ENCODE data around the gene UGT2A1. TPM values are rescaled to one million over a fixed set of nuclear protein-coding genes. Genes with fewer than 3 reads are reported as not detected.

The UGT2A1 gene
- total RNA-seq (2016; rRNA removed; fragmentation: Illumina TruSeq; extraction: Trizol) = not detected in 2 replicates
- total RNA-seq (2016; cell fraction: cytosol; rRNA removed; fragmentation: Illumina TruSeq; extraction: Trizol; ENCODE audit: low read depth) = not detected in 2 replicates
- total RNA-seq (2016; cell fraction: insoluble cytoplasmic fraction; rRNA removed; fragmentation: Illumina TruSeq; extraction: Trizol) = not detected in 2 replicates
- not detected in 2 replicates for total RNA-seq (2016; cell fraction: membrane; rRNA removed; fragmentation: Illumina TruSeq; extraction: Trizol)
- total RNA-seq (2016; cell fraction: nucleus; rRNA removed; fragmentation: Illumina TruSeq; extraction: Trizol) = not detected in 2 replicates
- not detected in 2 replicates for polyA plus RNA-seq (2011; rRNA removed)
- 0.10 TPM in 1 of 2 replicates, not detected in the other for polyA plus RNA-seq (2011; cell fraction: cytosol; rRNA removed)
- polyA plus RNA-seq (2011; cell fraction: nucleus; rRNA removed) = not detected in 2 replicates
- polyA plus RNA-seq (2012) = not detected in 2 replicates
- not detected in 2 replicates for polyA plus RNA-seq (2016; cell fraction: cytosol; fragmentation: Illumina TruSeq; extraction: Trizol; ENCODE audit: low read depth)
- polyA plus RNA-seq (2016; cell fraction: insoluble cytoplasmic fraction; fragmentation: Illumina TruSeq; extraction: Trizol; ENCODE audit: low read depth) = not detected in 2 replicates
- not detected in 2 replicates for polyA plus RNA-seq (2016; cell fraction: membrane; fragmentation: Illumina TruSeq; extraction: Trizol; ENCODE audit: low read depth)
- polyA plus RNA-seq (2016; cell fraction: nucleus; fragmentation: Illumina TruSeq; extraction: Trizol; ENCODE audit: insufficient read depth, low read depth) = not detected in 2 replicates
- not detected in 2 replicates for polyA minus RNA-seq (2011; rRNA and poly(A)+ RNA removed; ENCODE audit: low replicate concordance)
- polyA minus RNA-seq (2011; cell fraction: cytosol; rRNA and poly(A)+ RNA removed) = not detected in 2 replicates
- not detected in 2 replicates for polyA minus RNA-seq (2011; cell fraction: nucleus; rRNA and poly(A)+ RNA removed)
- Bru-seq, nascent RNA = not detected
- BruChase-seq, experiment 1, labeled RNA remaining after a 6-hour chase = not detected
- percentile 6 among the genes with signal in this experiment for BruChase-seq, experiment 2, labeled RNA remaining after a 2-hour chase
- long read RNA-seq, experiment 1 = 0 reads
- long read RNA-seq, experiment 2 = 0 reads

GRCh38 chr4:69653147-69653546 lies at the start of gene UGT2A1:
UGT2A1 (minus strand) TSS chr4:69653247; CDS start chr4:69647644, 5,603 bp downstream.
- Histone ChIP-seq H3K9ac (ENCODE audit: insufficient read depth, low read depth, low read length) (no peak within 1 kb of the TSS), H4K20me1 (ENCODE audit: insufficient read depth, low read length) (no peaks in the 10 kb centered on the region), H3K9me3 (ENCODE audit: low read length) (no peaks in the 10 kb centered on the region), H3K4me2 (ENCODE audit: low read depth, low read length) (no peak within 1 kb of the TSS), H3K79me2 (ENCODE audit: insufficient read depth, low read length) (no peaks in the 10 kb centered on the region), H3K27ac (ENCODE audit: extremely low read length, insufficient read depth, low read length) (no peak within 1 kb of the TSS), H2AFZ (ENCODE audit: low read length) (no peak within 1 kb of the TSS), H3K36me3 (replicated peaks in 1 of 2; ENCODE audit: control insufficient read depth in 1 of 2, insufficient read depth in 2 of 2, low read length in 2 of 2) (no peaks in the 10 kb centered on the region), H3K27me3 (ENCODE audit: control insufficient read depth in 1 of 2, insufficient read depth in 2 of 2, low read length in 2 of 2) (no peaks in the 10 kb centered on the region), H3K4me3 (replicated peaks in 1 of 3; ENCODE audit: insufficient read depth in 1 of 3, low read depth in 2 of 3, low read length in 3 of 3) (no peak within 1 kb of the TSS), H3K4me1 (ENCODE audit: insufficient read depth, low read length) (peaks cover 10% of the 10 kb centered on the region)
- no peak for DNase-seq (ENCODE audit: low spot score)
- no TSS peak for BruUV-seq (replicated peaks)
- FAIRE-seq = no peak
- ATAC-seq = no peak
- ChIA-PET POLR2A (no interaction called here), CTCF (ENCODE audit: low intra/inter-chr PET ratio, low total read pairs) (no interaction called here)
- TF ChIP-seq ZBTB7A (CRISPR knock-in tag; IDR thresholded peaks at IDR 0.05) (no peak), NFKB2 (CRISPR knock-in tag; IDR thresholded peaks at IDR 0.05; ENCODE audit: borderline replicate concordance) (no peak), NCOA5 (CRISPR knock-in tag; IDR thresholded peaks at IDR 0.05) (no peak), ETS1 (CRISPR knock-in tag; IDR thresholded peaks at IDR 0.05) (no peak), MAZ (IDR thresholded peaks at IDR 0.05; ENCODE audit: borderline replicate concordance, low read depth, low read length) (no peak), MAZ (CRISPR knock-in tag; IDR thresholded peaks at IDR 0.05; ENCODE audit: low read depth) (no peak), POLR2AphosphoS2 (IDR thresholded peaks at IDR 0.05; ENCODE audit: low read depth, low read length) (no peak), ZNF598 (CRISPR knock-in tag; IDR thresholded peaks at IDR 0.05; ENCODE audit: borderline replicate concordance) (no peak), ZZZ3 (CRISPR knock-in tag; IDR thresholded peaks at IDR 0.05; ENCODE audit: borderline replicate concordance) (no peak), CENPX (CRISPR knock-in tag; IDR thresholded peaks at IDR 0.05) (no peak), HNRNPH1 (optimal IDR thresholded peaks at IDR 0.05; ENCODE audit: low read depth, low read length) (no peak), ZNF878 (CRISPR knock-in tag; IDR thresholded peaks at IDR 0.05) (no peak), ZKSCAN1 (IDR thresholded peaks at IDR 0.05; ENCODE audit: low read length) (no peak), KLF11 (CRISPR knock-in tag; IDR thresholded peaks at IDR 0.05) (no peak), SRSF1 (optimal IDR thresholded peaks at IDR 0.05; ENCODE audit: low read depth, low read length) (no peak), ISL2 (CRISPR knock-in tag; IDR thresholded peaks at IDR 0.05) (no peak), ZNF879 (CRISPR knock-in tag; IDR thresholded peaks at IDR 0.05) (no peak), ZNF614 (CRISPR knock-in tag; IDR thresholded peaks at IDR 0.05; ENCODE audit: borderline replicate concordance) (no peak), ZBTB42 (CRISPR knock-in tag; IDR thresholded peaks at IDR 0.05) (no peak), ZNF432 (CRISPR knock-in tag; IDR thresholded peaks at IDR 0.05; ENCODE audit: borderline replicate concordance) (no peak)
- WGBS (ENCODE audit: low lambda C conversion rate) = 40% methylated on average over 1 of the region's 1 CpG
- intact Hi-C loops (cut with micrococcal nuclease; ENCODE audit: unreplicated experiment) = no loop called here
- in situ Hi-C loops (cut with HindIII; ENCODE audit: extremely low pct_ligation_motif_present, low pct_unique_long_range_greater_than_20kb) = no loop called here
